Endothelial cell (in vitro differentiated cells): ENCODE measurements around the gene NTM. TPM values are rescaled to one million over a fixed set of nuclear protein-coding genes. Genes with fewer than 3 reads are reported as not detected.

Source experiments
- DNase-seq: peaks from one replicate; pipeline ENCODE4 v3.0.0; 2021; ENCODE audit warnings: low spot score
- H3K27ac Mint-ChIP-seq: one replicate; pipeline ENCODE4 v1.8.0; 2021; ENCODE audit warnings: mixed read lengths, inconsistent platforms; ENCODE audit not compliant: unreplicated experiment
- H3K27me3 Mint-ChIP-seq: one replicate; pipeline ENCODE4 v1.8.0; 2021; ENCODE audit warnings: mild to moderate bottlenecking, moderate library complexity, mixed read lengths, inconsistent platforms; ENCODE audit not compliant: unreplicated experiment
- H3K36me3 Mint-ChIP-seq: one replicate; pipeline ENCODE4 v1.8.0; 2021; ENCODE audit warnings: mild to moderate bottlenecking, low read depth, mixed read lengths, inconsistent platforms; ENCODE audit not compliant: unreplicated experiment
- H3K4me1 Mint-ChIP-seq: one replicate; pipeline ENCODE4 v1.8.0; 2021; ENCODE audit warnings: mild to moderate bottlenecking, mixed read lengths, inconsistent platforms; ENCODE audit not compliant: unreplicated experiment
- H3K4me3 Mint-ChIP-seq: one replicate; pipeline ENCODE4 v1.8.0; 2021; ENCODE audit warnings: mild to moderate bottlenecking, mixed read lengths, inconsistent platforms; ENCODE audit not compliant: unreplicated experiment
- H3K9me3 Mint-ChIP-seq: one replicate; pipeline ENCODE4 v1.8.0; 2021; ENCODE audit warnings: mixed read lengths, inconsistent platforms; ENCODE audit not compliant: unreplicated experiment
- CTCF ChIP-seq: fragments of 200-600 bp; sonication (generic); IDR thresholded peaks from one replicate; pipeline ENCODE4 v1.5.0; 2021; ENCODE audit warnings: antibody characterized with exemption; ENCODE audit not compliant: unreplicated experiment
- total RNA-seq: library from RNA; stranded (reverse); fragmentation: NEBNext Ultra II Directional; extraction: Animal tissue kit (Norgen Biotek cat#: 25700); gene quantifications from one replicate; pipeline ENCODE4 v1.2.1, GENCODE V29; 2021; ENCODE audit not compliant: unreplicated experiment

Gene NTM
- total RNA-seq, 1 donor from 2014 or later: 3.6 TPM

- Mint-ChIP-seq H3K4me3 (no peak overlapping the region), H3K27me3 (no peaks in the 10 kb centered on the region), H3K27ac (no peak overlapping the region), H3K9me3 (no peaks in the 10 kb centered on the region), H3K4me1 (peaks cover 7% of the 10 kb centered on the region), H3K36me3 (no peaks in the 10 kb centered on the region)
- no peak for TF ChIP-seq CTCF
- DNase-seq: no peak
These were observed 403.2 kb downstream of the NTM start for GRCh38 chr11:131773626-131774025.

- no peak overlapping the region for H3K27ac Mint-ChIP-seq
- no peak for TF ChIP-seq CTCF
- peaks cover 4% of the 10 kb centered on the region for H3K4me1 Mint-ChIP-seq
- DNase-seq: no peak
- no peaks in the 10 kb centered on the region for H3K36me3 Mint-ChIP-seq
- no peaks in the 10 kb centered on the region for H3K9me3 Mint-ChIP-seq
- peaks cover 2% of the 10 kb centered on the region for H3K27me3 Mint-ChIP-seq
- no peak overlapping the region for H3K4me3 Mint-ChIP-seq
These were observed 405.8 kb downstream of the NTM start for GRCh38 chr11:131776211-131776610.

GRCh38 chr11:131785801-131786200 is 415.4 kb downstream of the NTM start:
- Mint-ChIP-seq H3K36me3 (no peaks in the 10 kb centered on the region), H3K27me3 (no peaks in the 10 kb centered on the region), H3K27ac (no peak overlapping the region), H3K4me3 (no peak overlapping the region), H3K4me1 (no peaks in the 10 kb centered on the region), H3K9me3 (no peaks in the 10 kb centered on the region)
- TF ChIP-seq CTCF: no peak
- DNase-seq: no peak

GRCh38 chr11:131787119-131787518 is 416.7 kb downstream of the NTM start:
- Mint-ChIP-seq H3K36me3 (no peaks in the 10 kb centered on the region), H3K9me3 (no peaks in the 10 kb centered on the region), H3K27me3 (no peaks in the 10 kb centered on the region), H3K4me1 (no peaks in the 10 kb centered on the region), H3K27ac (no peak overlapping the region), H3K4me3 (no peak overlapping the region)
- no peak for TF ChIP-seq CTCF
- no peak for DNase-seq

GRCh38 chr11:131790586-131790985 is 420.2 kb downstream of the NTM start:
- no peaks in the 10 kb centered on the region for H3K36me3 Mint-ChIP-seq
- TF ChIP-seq CTCF: no peak
- H3K4me3 Mint-ChIP-seq: no peak overlapping the region
- H3K27ac Mint-ChIP-seq: no peak overlapping the region
- H3K4me1 Mint-ChIP-seq: no peaks in the 10 kb centered on the region
- no peaks in the 10 kb centered on the region for H3K9me3 Mint-ChIP-seq
- no peak for DNase-seq
- H3K27me3 Mint-ChIP-seq: no peaks in the 10 kb centered on the region
